Measurements from ENCODE around the gene ZMIZ1.

ZMIZ1 gene

GRCh38 chr10:79264942-79265341 is 196.2 kb downstream of the ZMIZ1 start:
- Histone ChIP-seq H3K36me3 (ENCODE audit: insufficient read depth, low read length) (peaks cover 66% of the 10 kb centered on the region; the same call in 1 of the 2 replicates), H3K9ac (ENCODE audit: low read depth, low read length, poor library complexity, severe bottlenecking) (no peak overlapping the region), H2AFZ (ENCODE audit: low read length) (no peak overlapping the region), H3K27me3 (ENCODE audit: insufficient read depth, low read length, poor library complexity, severe bottlenecking) (no peaks in the 10 kb centered on the region), H3F3A (ENCODE audit: low read depth) (no peaks in the 10 kb centered on the region), H4K20me1 (ENCODE audit: insufficient read depth, low read length, poor library complexity, severe bottlenecking) (peaks cover 16% of the 10 kb centered on the region), H3K9me2 (replicated peaks; ENCODE audit: low read depth, low read length) (no peaks in the 10 kb centered on the region), H3K4me1 (ENCODE audit: insufficient read depth, low read length, poor library complexity, severe bottlenecking) (peaks cover 33% of the 10 kb centered on the region), H3K79me2 (ENCODE audit: insufficient read depth, low read length) (peaks cover 33% of the 10 kb centered on the region; the same call in 1 of the 2 replicates), H3K4me3 (ENCODE audit: low read length, poor library complexity, severe bottlenecking) (no peak overlapping the region), H3K4me2 (ENCODE audit: low read depth, low read length, poor library complexity, severe bottlenecking) (no peak overlapping the region), H3K9me3 (ENCODE audit: insufficient read depth, low read depth, low read length) (no peaks in the 10 kb centered on the region)
- no peak for TF ChIP-seq EZH2phosphoT487 (IDR thresholded peaks at IDR 0.05; ENCODE audit: borderline replicate concordance)
- no peak for TF ChIP-seq CTCF (conservative IDR thresholded peaks at IDR 0.05; ENCODE audit: low read length)

GRCh38 chr10:79266084-79266483 is 197.3 kb downstream of the ZMIZ1 start:
- H3K4me1 ChIP-seq (ENCODE audit: insufficient read depth, low read length, poor library complexity, severe bottlenecking): peaks cover 33% of the 10 kb centered on the region
- peaks cover 67% of the 10 kb centered on the region; the same call in 1 of the 2 replicates for H3K36me3 ChIP-seq (ENCODE audit: insufficient read depth, low read length)
- H2AFZ ChIP-seq (ENCODE audit: low read length): no peak overlapping the region
- no peak for TF ChIP-seq EZH2phosphoT487 (IDR thresholded peaks at IDR 0.05; ENCODE audit: borderline replicate concordance)
- no peak for TF ChIP-seq CTCF (conservative IDR thresholded peaks at IDR 0.05; ENCODE audit: low read length)
- peak overlapping the region; percentile 69 for H3K9ac ChIP-seq (ENCODE audit: low read depth, low read length, poor library complexity, severe bottlenecking)
- no peaks in the 10 kb centered on the region for H3K9me2 ChIP-seq (replicated peaks; ENCODE audit: low read depth, low read length)
- H4K20me1 ChIP-seq (ENCODE audit: insufficient read depth, low read length, poor library complexity, severe bottlenecking): peaks cover 16% of the 10 kb centered on the region
- peaks cover 33% of the 10 kb centered on the region; the same call in 1 of the 2 replicates for H3K79me2 ChIP-seq (ENCODE audit: insufficient read depth, low read length)
- H3K9me3 ChIP-seq (ENCODE audit: insufficient read depth, low read depth, low read length): no peaks in the 10 kb centered on the region
- no peaks in the 10 kb centered on the region for H3F3A ChIP-seq (ENCODE audit: low read depth)
- peak overlapping the region; percentile 77 for H3K4me2 ChIP-seq (ENCODE audit: low read depth, low read length, poor library complexity, severe bottlenecking)
- peak overlapping the region; percentile 50 for H3K4me3 ChIP-seq (ENCODE audit: low read length, poor library complexity, severe bottlenecking)
- no peaks in the 10 kb centered on the region for H3K27me3 ChIP-seq (ENCODE audit: insufficient read depth, low read length, poor library complexity, severe bottlenecking)

GRCh38 chr10:79266543-79267312 is 198.0 kb downstream of the ZMIZ1 start:
- H3K36me3 ChIP-seq (ENCODE audit: insufficient read depth, low read length): peaks cover 68% of the 10 kb centered on the region; the same call in 1 of the 2 replicates
- H3F3A ChIP-seq (ENCODE audit: low read depth): no peaks in the 10 kb centered on the region
- H3K79me2 ChIP-seq (ENCODE audit: insufficient read depth, low read length): peaks cover 38% of the 10 kb centered on the region; the same call in 1 of the 2 replicates
- no peak overlapping the region for H2AFZ ChIP-seq (ENCODE audit: low read length)
- H3K4me2 ChIP-seq (ENCODE audit: low read depth, low read length, poor library complexity, severe bottlenecking): peak overlapping the region; percentile 77
- peaks cover 16% of the 10 kb centered on the region for H4K20me1 ChIP-seq (ENCODE audit: insufficient read depth, low read length, poor library complexity, severe bottlenecking)
- peak overlapping the region; percentile 69 for H3K9ac ChIP-seq (ENCODE audit: low read depth, low read length, poor library complexity, severe bottlenecking)
- H3K27me3 ChIP-seq (ENCODE audit: insufficient read depth, low read length, poor library complexity, severe bottlenecking): no peaks in the 10 kb centered on the region
- TF ChIP-seq EZH2phosphoT487 (IDR thresholded peaks at IDR 0.05; ENCODE audit: borderline replicate concordance) (no peak), CTCF (conservative IDR thresholded peaks at IDR 0.05; ENCODE audit: low read length) (no peak)
- H3K4me3 ChIP-seq (ENCODE audit: low read length, poor library complexity, severe bottlenecking): peak overlapping the region; percentile 50
- H3K9me3 ChIP-seq (ENCODE audit: insufficient read depth, low read depth, low read length): no peaks in the 10 kb centered on the region
- H3K4me1 ChIP-seq (ENCODE audit: insufficient read depth, low read length, poor library complexity, severe bottlenecking): peaks cover 33% of the 10 kb centered on the region
- no peaks in the 10 kb centered on the region for H3K9me2 ChIP-seq (replicated peaks; ENCODE audit: low read depth, low read length)

Measured in Loucy (cell line).